ENCODE data around the gene C1QTNF8.

C1QTNF8 gene

DNA sequence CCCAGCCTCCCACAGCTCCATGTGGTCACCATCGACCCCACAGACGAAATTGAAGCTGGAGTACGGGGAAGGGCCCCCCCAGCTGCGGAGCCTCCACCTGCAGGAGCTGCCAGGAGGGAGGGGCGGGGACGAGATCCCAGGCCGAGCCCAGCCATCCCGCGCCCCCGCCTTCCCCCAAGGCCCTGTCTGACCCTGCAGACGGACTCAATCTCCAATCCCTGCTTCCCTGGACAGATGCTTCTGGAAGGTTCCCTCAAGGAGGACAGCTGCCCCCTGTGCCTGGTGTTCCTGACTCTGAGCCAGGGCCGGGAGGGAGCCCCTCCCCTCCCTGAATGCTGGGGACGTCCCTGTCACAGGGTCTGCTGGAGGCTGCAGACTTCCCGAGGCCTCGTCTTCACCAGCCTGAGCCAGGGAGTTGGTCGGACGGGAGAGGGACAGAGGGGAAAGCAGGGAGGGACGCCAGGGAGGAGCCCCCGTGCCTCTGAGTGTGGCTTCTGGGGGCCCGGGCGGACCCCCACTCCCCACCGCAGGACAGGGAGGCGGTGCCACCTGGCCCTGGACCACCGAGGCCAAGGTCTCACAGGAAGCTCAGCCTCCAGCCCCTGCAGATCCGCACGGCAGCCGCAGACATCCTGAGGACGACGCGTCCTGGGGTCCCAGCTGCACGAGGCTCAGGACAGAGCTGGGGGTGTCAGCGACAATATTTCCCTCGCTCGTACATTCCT is 21.3 kb upstream of the C1QTNF8 start:
- H3K36me3 ChIP-seq (ENCODE audit: insufficient read depth, low read length): no peaks in the 10 kb centered on the region
- H3K27me3 ChIP-seq (ENCODE audit: control insufficient read depth in 1 of 2, insufficient read depth in 2 of 2, low read length in 2 of 2): no peaks in the 10 kb centered on the region
- no peak overlapping the region for H3K9ac ChIP-seq (ENCODE audit: low read length)
- H3K27ac ChIP-seq (ENCODE audit: low read depth, low read length): no peak overlapping the region
- no peaks in the 10 kb centered on the region for H3K4me1 ChIP-seq (ENCODE audit: insufficient read depth, low read length)
- no peaks in the 10 kb centered on the region for H3K9me3 ChIP-seq (ENCODE audit: low read length)
- no peak overlapping the region for H3K4me3 ChIP-seq (ENCODE audit: low read depth in 1 of 2, low read length in 2 of 2)

DNA sequence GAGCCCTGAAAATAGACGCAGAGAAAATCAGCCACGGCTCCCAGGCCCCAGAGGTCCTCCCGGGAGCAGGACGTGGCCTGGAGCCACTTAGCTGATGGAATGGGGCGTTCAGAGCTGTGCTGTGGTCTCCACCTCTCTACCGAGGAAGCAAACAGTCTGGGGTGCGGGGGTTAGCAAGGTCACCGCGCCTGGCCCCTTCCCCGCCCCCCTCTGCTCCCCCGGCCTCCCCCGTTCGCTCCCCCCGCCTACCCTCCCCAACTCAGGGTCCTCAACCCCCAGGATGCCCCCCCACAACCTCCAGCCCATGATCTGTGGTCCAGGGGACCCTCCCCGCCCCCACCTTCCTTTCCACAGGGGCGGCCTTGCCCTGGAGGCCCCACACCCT is 20.6 kb upstream of the C1QTNF8 start:
- H3K4me1 ChIP-seq (ENCODE audit: insufficient read depth, low read length): no peaks in the 10 kb centered on the region
- H3K27ac ChIP-seq (ENCODE audit: low read depth, low read length): no peak overlapping the region
- no peaks in the 10 kb centered on the region for H3K36me3 ChIP-seq (ENCODE audit: insufficient read depth, low read length)
- H3K27me3 ChIP-seq (ENCODE audit: control insufficient read depth in 1 of 2, insufficient read depth in 2 of 2, low read length in 2 of 2): no peaks in the 10 kb centered on the region
- H3K9ac ChIP-seq (ENCODE audit: low read length): no peak overlapping the region
- no peak overlapping the region for H3K4me3 ChIP-seq (ENCODE audit: low read depth in 1 of 2, low read length in 2 of 2)
- no peaks in the 10 kb centered on the region for H3K9me3 ChIP-seq (ENCODE audit: low read length)

DNA sequence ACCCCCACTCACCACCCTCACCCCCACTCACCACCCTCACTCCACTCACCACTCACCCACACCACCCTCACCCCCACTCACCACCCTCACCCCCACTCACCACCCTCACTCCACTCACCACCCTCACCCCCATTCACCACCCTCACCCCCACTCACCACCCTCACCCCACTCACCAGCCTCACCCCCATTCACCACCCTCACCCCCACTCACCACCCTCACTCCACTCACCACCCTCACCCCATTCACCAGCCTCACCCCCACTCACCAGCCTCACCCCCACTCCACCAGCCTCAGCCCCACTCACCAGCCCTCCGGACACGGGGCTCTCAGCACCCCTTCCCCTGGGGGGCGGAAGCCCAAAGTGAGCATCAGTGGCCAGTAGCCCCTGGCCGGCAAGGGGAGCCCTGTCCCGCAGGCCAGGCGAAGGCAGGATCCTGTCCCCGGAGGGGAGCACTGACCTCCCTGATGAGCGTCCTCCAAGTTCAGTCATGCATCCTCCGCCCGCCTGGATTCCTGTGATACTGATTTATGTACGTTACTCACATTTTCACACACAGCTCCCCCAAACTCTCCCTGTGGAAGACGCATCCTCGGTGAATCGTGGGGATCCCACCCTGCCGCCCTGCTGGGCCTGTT is 18.0 kb upstream of the C1QTNF8 start:
- Histone ChIP-seq H3K9ac (ENCODE audit: low read length) (no peak overlapping the region), H3K4me1 (ENCODE audit: insufficient read depth, low read length) (peaks cover 5% of the 10 kb centered on the region), H3K27me3 (ENCODE audit: control insufficient read depth in 1 of 2, insufficient read depth in 2 of 2, low read length in 2 of 2) (no peaks in the 10 kb centered on the region), H3K36me3 (ENCODE audit: insufficient read depth, low read length) (no peaks in the 10 kb centered on the region), H3K4me3 (ENCODE audit: low read depth in 1 of 2, low read length in 2 of 2) (no peak overlapping the region), H3K27ac (ENCODE audit: low read depth, low read length) (no peak overlapping the region), H3K9me3 (ENCODE audit: low read length) (no peaks in the 10 kb centered on the region)

DNA sequence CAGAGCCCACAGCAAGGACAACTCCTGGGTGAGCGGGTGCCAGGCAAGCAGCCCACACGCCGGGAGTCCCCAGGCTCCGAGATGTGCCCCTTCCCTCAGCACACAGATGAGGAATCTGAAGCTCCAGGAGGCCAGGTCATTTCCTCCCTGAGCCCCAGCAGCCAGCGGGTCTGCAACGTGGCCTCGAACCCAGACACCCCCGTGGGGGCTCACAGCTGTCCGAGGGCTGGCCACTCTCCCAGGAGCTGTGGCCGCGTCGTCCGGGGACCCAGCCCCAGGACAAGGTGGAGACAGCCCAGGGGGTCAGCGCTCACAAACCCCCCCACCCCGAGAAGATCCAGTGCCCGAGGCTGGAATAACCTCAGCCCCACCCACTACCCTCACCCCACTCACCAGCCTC is 17.4 kb upstream of the C1QTNF8 start:
- H3K4me1 ChIP-seq (ENCODE audit: insufficient read depth, low read length): peaks cover 5% of the 10 kb centered on the region
- no peaks in the 10 kb centered on the region for H3K36me3 ChIP-seq (ENCODE audit: insufficient read depth, low read length)
- peaks cover 0 to under 1% of the 10 kb centered on the region in 2 donors for H3K27me3 ChIP-seq (ENCODE audit: control insufficient read depth in 1 of 2, insufficient read depth in 2 of 2, low read length in 2 of 2)
- no peak overlapping the region for H3K27ac ChIP-seq (ENCODE audit: low read depth, low read length)
- H3K4me3 ChIP-seq (ENCODE audit: low read depth in 1 of 2, low read length in 2 of 2): no peak overlapping the region
- H3K9me3 ChIP-seq (ENCODE audit: low read length): no peaks in the 10 kb centered on the region
- H3K9ac ChIP-seq (ENCODE audit: low read length): no peak overlapping the region

DNA sequence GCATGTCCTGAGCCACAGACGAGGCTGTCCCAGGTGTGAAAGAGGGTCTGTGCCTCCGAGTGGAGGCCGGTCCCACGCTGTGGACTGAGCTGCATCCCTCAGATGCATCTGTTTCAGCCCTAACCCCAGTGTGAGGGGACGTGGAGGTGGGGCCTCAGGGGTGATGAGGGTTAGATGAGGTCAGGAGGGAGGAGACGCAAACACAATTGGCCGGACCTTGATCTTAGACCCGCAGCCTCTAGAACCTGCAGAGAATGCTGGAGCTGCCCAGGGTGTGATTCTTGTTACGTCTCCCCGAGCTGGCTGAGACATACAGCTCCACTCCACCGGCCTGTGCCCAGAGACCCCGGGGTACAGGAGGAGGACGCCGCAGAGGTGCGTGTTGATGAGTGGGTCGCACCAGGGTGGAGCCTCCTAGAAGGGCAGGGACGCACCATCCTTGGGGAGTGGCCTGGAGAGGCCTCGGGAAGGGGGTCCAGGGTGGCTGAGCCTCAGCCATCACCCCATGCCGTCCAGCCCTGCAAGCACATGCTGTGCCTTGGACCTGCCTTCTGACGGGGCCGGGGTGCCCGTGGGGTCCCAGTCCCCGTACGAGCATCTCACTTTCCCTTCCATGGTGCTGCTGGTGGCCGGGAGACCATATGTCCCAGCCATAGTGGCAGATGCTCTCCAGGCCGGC is 16.6 kb upstream of the C1QTNF8 start:
- Histone ChIP-seq H3K27me3 (ENCODE audit: control insufficient read depth in 1 of 2, insufficient read depth in 2 of 2, low read length in 2 of 2) (peaks cover 0 to 9% of the 10 kb centered on the region in 2 donors), H3K27ac (ENCODE audit: low read depth, low read length) (no peak overlapping the region), H3K4me3 (ENCODE audit: low read depth in 1 of 2, low read length in 2 of 2) (no peak overlapping the region), H3K4me1 (ENCODE audit: insufficient read depth, low read length) (peaks cover 5% of the 10 kb centered on the region), H3K36me3 (ENCODE audit: insufficient read depth, low read length) (no peaks in the 10 kb centered on the region), H3K9me3 (ENCODE audit: low read length) (no peaks in the 10 kb centered on the region), H3K9ac (ENCODE audit: low read length) (no peak overlapping the region)

DNA sequence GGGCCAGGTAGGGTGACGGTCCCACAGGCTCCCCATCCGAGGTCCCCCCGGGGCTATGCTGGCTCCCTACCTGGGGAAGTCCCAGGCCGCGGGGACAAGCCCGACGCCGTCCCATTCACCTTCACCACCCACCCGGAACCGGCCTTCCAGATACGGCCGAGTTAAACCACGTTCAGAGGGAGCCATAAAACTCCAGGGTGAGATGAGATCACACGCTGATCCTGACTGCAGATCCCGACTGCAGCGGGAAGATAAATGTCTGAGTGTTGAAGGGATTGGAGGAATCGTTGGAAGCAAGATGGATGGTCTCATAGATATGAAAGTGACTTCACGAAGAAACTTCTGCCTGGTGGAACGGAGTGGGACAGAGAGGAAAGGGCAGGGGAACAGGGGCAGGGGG is 13.6 kb upstream of the C1QTNF8 start:
- no peak overlapping the region for H3K27ac ChIP-seq (ENCODE audit: low read depth, low read length)
- no peaks in the 10 kb centered on the region for H3K36me3 ChIP-seq (ENCODE audit: insufficient read depth, low read length)
- no peaks in the 10 kb centered on the region for H3K9me3 ChIP-seq (ENCODE audit: low read length)
- no peak overlapping the region for H3K9ac ChIP-seq (ENCODE audit: low read length)
- peaks cover 0 to 23% of the 10 kb centered on the region in 2 donors for H3K27me3 ChIP-seq (ENCODE audit: control insufficient read depth in 1 of 2, insufficient read depth in 2 of 2, low read length in 2 of 2)
- H3K4me1 ChIP-seq (ENCODE audit: insufficient read depth, low read length): peaks cover 5% of the 10 kb centered on the region
- H3K4me3 ChIP-seq (ENCODE audit: low read depth in 1 of 2, low read length in 2 of 2): no peak overlapping the region

DNA sequence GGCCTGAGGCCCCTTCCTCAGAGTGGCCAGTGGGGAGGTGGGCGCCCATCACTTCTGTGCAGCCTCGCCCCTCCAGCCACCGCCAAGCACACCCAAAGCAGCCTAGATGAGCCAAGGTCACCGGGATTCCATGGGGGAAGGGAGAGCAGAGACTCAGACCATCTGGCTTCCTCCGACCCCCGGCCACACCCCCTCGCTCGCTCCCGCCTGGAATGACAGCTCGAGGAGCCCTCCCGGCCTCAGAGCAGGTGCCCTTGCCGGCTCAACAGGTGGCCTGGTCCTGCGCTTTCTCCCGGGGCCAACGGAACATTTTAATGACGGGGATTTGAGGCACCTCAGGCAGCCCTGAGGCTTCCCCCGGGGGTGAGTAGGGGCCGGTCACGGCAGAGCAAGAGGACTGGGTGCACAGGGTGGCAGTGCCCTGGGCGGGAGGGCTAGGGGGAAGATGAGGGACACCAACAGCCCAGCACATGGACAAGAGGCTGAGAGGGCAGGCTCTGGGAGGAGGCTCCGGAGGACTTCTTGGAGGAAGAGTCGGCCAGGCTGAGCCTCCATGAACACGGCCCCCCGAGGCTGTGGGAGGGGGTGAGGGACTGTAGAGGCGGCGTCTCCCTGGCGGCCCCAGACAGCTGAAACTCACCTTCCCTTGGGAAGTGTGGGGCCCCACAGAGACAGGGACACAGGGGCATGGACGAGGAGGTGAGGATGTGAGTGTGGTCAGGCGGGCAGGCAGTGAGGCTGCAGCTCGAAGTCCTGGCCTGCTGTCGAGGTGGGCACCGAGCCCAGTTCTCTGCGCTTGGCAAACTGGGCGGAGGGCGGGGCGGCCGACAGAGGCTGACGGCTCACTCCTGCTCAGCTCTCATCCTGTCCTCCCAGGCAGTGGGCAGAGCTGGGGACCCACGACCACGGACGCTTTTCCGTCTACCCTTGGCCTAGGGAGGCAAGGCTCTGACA is 12.5 kb upstream of the C1QTNF8 start:
- Histone ChIP-seq H3K36me3 (ENCODE audit: insufficient read depth, low read length) (no peaks in the 10 kb centered on the region), H3K27ac (ENCODE audit: low read depth, low read length) (no peak overlapping the region), H3K27me3 (ENCODE audit: control insufficient read depth in 1 of 2, insufficient read depth in 2 of 2, low read length in 2 of 2) (peaks cover 0 to 30% of the 10 kb centered on the region in 2 donors), H3K4me3 (ENCODE audit: low read depth in 1 of 2, low read length in 2 of 2) (no peak overlapping the region), H3K4me1 (ENCODE audit: insufficient read depth, low read length) (peaks cover 5% of the 10 kb centered on the region), H3K9ac (ENCODE audit: low read length) (no peak overlapping the region), H3K9me3 (ENCODE audit: low read length) (no peaks in the 10 kb centered on the region)

DNA sequence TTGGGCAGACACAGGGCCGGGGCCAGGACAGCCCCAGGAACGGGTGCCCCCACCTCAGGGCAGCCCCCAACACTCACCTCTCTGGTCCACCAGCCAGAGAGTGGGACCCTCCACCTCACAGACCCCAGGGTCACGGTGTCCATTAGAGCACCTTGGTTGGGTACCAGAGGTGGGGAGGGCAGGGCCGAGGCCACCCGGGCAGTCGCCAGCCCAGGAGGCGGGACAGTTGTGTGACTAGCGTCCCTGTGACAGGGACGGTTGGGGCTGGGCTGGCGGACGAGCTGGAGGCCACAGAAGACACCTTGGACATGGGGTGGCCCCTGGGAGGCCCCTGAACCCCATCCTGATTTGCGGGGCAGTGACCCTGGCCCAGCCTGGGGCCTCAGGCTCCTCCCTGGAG is 11.7 kb upstream of the C1QTNF8 start:
- Histone ChIP-seq H3K9ac (ENCODE audit: low read length) (no peak overlapping the region), H3K27me3 (ENCODE audit: control insufficient read depth in 1 of 2, insufficient read depth in 2 of 2, low read length in 2 of 2) (peaks cover 0 to 36% of the 10 kb centered on the region in 2 donors), H3K36me3 (ENCODE audit: insufficient read depth, low read length) (no peaks in the 10 kb centered on the region), H3K4me3 (ENCODE audit: low read depth in 1 of 2, low read length in 2 of 2) (no peak overlapping the region), H3K27ac (ENCODE audit: low read depth, low read length) (no peak overlapping the region), H3K9me3 (ENCODE audit: low read length) (no peaks in the 10 kb centered on the region), H3K4me1 (ENCODE audit: insufficient read depth, low read length) (peaks cover 5% of the 10 kb centered on the region)

DNA sequence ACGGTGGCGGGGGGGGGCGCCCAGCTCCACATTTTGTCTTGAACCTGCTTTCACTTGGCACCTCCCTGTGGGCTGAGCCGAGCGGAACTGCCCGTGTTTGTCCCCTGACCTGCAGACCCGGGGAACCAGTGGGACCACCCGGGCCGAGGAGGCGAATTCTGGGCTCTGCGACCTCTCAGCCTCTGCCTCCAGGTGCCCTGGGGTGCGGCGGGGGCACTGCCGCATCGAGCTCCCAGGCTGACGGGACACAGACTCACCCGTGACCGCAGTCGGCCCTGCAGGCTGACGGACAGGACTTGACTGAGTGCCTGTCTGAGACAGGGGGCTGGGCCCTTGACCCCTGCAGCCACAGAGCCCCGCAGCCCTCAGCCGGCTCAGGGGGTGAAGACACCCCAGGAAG is 11.1 kb upstream of the C1QTNF8 start:
- H3K4me3 ChIP-seq (ENCODE audit: low read depth in 1 of 2, low read length in 2 of 2): no peak overlapping the region
- peaks cover 5% of the 10 kb centered on the region for H3K4me1 ChIP-seq (ENCODE audit: insufficient read depth, low read length)
- no peak overlapping the region for H3K9ac ChIP-seq (ENCODE audit: low read length)
- H3K36me3 ChIP-seq (ENCODE audit: insufficient read depth, low read length): no peaks in the 10 kb centered on the region
- H3K27ac ChIP-seq (ENCODE audit: low read depth, low read length): no peak overlapping the region
- no peaks in the 10 kb centered on the region for H3K9me3 ChIP-seq (ENCODE audit: low read length)
- peaks cover 0 to 38% of the 10 kb centered on the region in 2 donors for H3K27me3 ChIP-seq (ENCODE audit: control insufficient read depth in 1 of 2, insufficient read depth in 2 of 2, low read length in 2 of 2)

DNA sequence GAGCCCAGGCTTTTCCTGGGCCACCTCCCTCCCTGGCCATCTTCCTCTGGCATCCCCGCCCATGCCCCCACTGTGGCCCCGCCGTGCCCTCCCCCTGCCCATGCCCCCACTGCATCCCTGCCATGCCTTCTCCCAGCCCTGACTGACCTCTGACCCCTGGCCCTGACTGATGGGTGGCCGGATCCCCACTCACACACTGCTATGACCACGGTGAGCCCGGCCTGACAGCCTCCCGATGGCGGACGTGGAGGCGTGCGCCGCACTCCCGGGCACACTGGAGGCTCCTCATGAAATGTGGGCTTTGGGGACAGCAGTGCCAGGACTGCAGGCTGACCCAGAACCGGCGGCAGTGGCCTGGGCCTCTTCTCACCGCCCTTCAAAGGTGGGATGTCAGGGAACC is 10.6 kb upstream of the C1QTNF8 start:
- H3K36me3 ChIP-seq (ENCODE audit: insufficient read depth, low read length): no peaks in the 10 kb centered on the region
- H3K27me3 ChIP-seq (ENCODE audit: control insufficient read depth in 1 of 2, insufficient read depth in 2 of 2, low read length in 2 of 2): peaks cover 0 to 43% of the 10 kb centered on the region in 2 donors
- no peak overlapping the region for H3K9ac ChIP-seq (ENCODE audit: low read length)
- H3K4me1 ChIP-seq (ENCODE audit: insufficient read depth, low read length): peaks cover 5% of the 10 kb centered on the region
- no peak overlapping the region for H3K27ac ChIP-seq (ENCODE audit: low read depth, low read length)
- no peak overlapping the region for H3K4me3 ChIP-seq (ENCODE audit: low read depth in 1 of 2, low read length in 2 of 2)
- no peaks in the 10 kb centered on the region for H3K9me3 ChIP-seq (ENCODE audit: low read length)

Data from muscle layer of colon (tissue), 2 donors.